AG04449 (cell line): Measurements from ENCODE around the gene ATP4B.
A peak's percentile ranks its signal among the peaks of the same experiment; 100 is the strongest.
"Not testable (repeated sequence)": the region's sequence is repeated elsewhere in the genome, so short reads cannot be mapped to it uniquely, and the experiment has no call there.

Experiments used
- CTCF ChIA-PET: fragments of 350-600 bp; formaldehyde crosslinking; extraction: SDS; loops from one replicate; lab custom pipeline; 2021; ENCODE audit warnings: antibody characterized with exemption; lab: Yijun Ruan, JAX
- POLR2A ChIA-PET: fragments of 400-600, 350-600 bp; formaldehyde crosslinking; extraction: SDS; loops from one replicate; lab custom pipeline; 2020; ENCODE audit warnings: antibody characterized with exemption, inconsistent platforms; lab: Yijun Ruan, JAX
- DNase-seq: peaks from one replicate; pipeline ENCODE4 v3.0.0-alpha.2; 2010; ENCODE audit warnings: low read depth, low spot score
- H3K4me3 ChIP-seq: 2 replicates; pipeline ENCODE4 v1.5.1; 2011; ENCODE audit warnings: low read depth, mild to moderate bottlenecking, control low read depth, low read length
- TF ChIP-seq, protein P1 (sequence below): IDR thresholded peaks from one replicate; pipeline ENCODE4 v1.5.1; 2011; ENCODE audit warnings: mild to moderate bottlenecking, moderate library complexity, low read length, control low read depth, inconsistent platforms; ENCODE audit not compliant: insufficient read depth; ENCODE audit errors: missing control alignments

The ATP4B gene

DNA sequence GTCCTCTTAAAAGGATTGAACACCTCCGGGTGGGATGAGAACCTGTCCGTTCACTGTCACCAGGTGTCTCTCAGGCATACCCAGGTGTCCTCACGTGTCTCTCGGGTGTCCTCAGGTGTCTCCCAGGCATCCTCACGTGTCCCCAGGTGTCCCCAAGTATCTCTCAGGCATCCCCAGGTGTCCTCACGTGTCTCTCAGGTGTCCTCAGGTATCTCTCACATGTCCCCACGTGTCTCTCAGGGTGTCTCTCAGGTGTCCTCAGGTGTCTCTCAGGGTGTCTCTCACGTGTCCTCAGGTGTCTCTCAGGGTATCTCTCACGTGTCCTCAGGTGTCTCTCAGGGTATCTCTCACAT lies 33.8 kb downstream of the ATP4B start:
- ChIA-PET CTCF (no interaction called here), POLR2A (no interaction called here)
- no peak overlapping the region for H3K4me3 ChIP-seq
- no peak for DNase-seq
- TF ChIP-seq, protein P1, sequence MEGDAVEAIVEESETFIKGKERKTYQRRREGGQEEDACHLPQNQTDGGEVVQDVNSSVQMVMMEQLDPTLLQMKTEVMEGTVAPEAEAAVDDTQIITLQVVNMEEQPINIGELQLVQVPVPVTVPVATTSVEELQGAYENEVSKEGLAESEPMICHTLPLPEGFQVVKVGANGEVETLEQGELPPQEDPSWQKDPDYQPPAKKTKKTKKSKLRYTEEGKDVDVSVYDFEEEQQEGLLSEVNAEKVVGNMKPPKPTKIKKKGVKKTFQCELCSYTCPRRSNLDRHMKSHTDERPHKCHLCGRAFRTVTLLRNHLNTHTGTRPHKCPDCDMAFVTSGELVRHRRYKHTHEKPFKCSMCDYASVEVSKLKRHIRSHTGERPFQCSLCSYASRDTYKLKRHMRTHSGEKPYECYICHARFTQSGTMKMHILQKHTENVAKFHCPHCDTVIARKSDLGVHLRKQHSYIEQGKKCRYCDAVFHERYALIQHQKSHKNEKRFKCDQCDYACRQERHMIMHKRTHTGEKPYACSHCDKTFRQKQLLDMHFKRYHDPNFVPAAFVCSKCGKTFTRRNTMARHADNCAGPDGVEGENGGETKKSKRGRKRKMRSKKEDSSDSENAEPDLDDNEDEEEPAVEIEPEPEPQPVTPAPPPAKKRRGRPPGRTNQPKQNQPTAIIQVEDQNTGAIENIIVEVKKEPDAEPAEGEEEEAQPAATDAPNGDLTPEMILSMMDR: no peak

DNA sequence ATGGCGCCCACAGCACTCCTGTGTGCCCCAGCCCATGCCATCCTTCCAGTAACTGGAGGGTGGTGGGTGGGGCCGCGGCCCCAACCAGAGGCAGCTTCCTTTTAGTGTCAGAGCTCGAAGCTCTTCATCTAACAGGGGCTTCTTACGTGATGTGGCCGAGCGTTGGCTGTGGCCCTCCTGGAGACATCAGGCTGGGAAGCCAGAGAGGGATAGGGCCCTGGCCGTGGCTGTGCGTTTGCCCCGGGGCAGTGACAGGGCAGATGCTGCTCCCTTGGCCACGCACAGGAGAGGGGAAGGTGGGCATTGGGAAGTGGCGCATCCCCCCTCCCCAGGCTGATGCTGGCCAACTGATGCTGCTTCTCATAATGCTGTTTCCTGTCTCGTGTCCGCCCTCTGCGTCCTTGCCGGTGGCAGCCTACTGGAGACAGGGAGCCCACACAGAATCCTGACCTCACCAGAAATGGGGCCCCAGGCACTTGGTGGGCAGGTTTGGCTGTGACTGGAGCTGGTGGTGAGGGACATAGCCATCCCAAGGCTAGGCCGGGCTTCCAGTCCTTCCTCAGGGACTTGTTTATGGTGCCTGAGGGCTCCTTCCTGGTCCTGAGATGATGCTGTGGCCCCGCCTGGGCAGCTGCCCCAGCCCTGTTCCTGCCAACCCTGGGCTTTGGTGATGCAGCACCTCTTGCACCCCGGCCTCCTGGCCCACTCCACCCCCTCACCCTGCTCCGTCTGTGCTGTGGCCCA lies 34.3 kb downstream of the ATP4B start:
- TF ChIP-seq, protein P1: no peak
- no peak for DNase-seq
- H3K4me3 ChIP-seq: no peak overlapping the region
- POLR2A ChIA-PET: no interaction called here
- CTCF ChIA-PET: no interaction called here

DNA sequence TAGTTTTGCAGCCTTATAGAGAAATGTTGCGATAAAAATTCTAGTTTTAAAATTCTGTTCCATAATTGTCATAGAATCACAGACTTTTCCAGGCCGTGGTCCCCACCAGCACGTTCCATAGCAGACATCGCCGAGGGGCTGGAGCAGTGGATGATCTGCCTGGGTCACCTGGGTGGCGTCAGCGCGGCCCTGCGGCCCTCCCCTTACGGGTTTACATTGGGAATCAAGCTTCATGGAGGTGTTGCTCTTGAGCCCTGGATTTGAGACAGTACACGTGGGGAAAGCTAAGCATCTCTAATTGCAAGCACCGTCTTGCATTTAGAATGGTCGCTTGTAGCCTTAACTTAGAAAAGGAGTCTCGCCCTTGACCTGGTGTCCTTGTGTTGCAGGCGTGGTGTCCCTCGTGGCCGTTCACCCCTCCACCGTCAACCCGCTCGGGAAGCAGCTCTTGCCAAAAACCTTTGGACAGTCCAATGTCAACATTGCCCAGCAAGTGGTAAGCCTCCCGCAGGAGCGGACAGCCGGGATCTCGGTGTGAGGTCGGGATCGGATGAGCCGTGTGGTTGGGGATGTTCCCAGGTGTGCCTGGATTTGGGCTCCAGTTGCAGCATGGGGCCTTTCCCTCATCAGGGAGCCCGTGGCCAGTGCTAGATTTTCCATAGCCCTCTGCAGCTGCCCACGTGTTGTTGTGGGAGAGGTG lies 35.1 kb downstream of the ATP4B start:
- DNase-seq: no peak
- ChIA-PET CTCF (no interaction called here), POLR2A (no interaction called here)
- TF ChIP-seq, protein P1: no peak
- no peak overlapping the region for H3K4me3 ChIP-seq

DNA sequence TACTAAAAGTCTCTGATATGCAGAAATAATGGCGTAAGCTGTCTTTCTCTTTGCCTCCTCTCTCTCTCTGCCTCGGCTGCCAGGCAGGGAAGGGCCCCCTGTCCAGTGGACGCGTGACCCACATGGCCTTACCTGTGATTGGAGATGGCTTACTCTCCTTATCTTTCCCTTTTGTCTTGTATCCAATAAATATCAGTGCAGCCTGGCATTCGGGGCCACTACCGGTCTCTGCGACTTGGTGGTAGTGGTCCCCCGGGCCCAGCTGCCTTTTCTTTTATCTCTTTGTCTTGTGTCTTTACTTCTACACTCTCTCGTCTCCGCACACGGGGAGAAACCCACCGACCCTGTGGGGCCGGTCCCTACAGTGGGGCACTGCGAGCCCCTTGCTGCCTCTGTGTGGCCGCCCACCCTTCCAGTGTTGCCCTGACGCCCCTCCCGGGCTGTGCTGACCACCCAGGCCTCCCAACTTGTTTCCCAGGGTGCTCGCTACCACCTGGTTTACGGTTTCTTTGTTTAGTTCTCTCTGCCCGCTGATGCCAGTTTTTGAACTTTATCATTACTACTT lies 35.9 kb downstream of the ATP4B start:
- CTCF ChIA-PET: interaction anchor here (1.1 kb wide), 1 partner anchor 10 kb away, joined by 3 read pairs; no protein-coding TSS in a partner anchor
- DNase-seq, H3K4me3 ChIP-seq, POLR2A ChIA-PET: not testable (repeated sequence)

DNA sequence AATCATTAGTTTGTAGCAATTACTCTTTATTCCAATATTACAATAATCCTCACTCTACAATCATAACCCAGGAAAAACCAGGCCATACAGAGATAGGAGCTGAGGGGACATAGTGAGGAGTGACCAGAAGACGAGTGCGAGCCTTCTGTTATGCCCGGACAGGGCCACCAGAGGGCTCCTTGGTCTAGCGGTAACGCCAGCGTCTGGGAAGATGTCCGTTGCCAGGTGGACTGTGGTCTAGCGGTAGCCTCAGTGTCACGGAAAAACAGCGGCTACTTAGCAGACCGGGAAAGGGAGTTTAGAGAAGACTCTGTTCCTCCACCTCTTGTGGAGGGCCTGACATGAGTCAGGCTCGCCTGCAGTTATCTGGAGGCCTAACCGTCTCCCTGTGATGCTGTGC lies 36.5 kb downstream of the ATP4B start:
- POLR2A ChIA-PET, DNase-seq, H3K4me3 ChIP-seq: not testable (repeated sequence)
- TF ChIP-seq, protein P1: peak; percentile 32
- CTCF ChIA-PET: interaction anchor here (1.1 kb wide), 1 partner anchor 9 kb away, joined by 3 read pairs; no protein-coding TSS in a partner anchor

DNA sequence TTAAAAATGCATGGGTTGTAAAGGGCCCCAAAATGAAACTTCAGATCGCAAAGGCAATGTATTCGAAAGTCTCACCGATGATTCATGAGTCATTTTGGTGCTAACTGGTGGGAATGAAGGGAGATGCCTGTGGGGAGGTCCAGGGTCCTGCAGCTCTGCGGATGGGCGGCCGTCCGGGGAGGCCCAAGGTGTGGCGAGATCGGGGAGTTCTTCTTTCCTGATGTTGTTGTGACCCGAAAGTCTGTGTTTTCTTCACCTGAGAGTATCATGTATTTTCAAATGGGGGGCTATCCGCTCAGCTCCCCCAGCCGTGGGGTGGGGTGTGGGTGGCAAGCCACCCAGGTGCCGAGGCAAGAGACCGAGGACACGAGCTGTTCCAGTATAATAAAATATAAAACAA lies 37.0 kb downstream of the ATP4B start:
- ChIA-PET CTCF (interaction anchor here (1.1 kb wide), 1 partner anchor 9 kb away, joined by 3 read pairs; no protein-coding TSS in a partner anchor), POLR2A (no interaction called here)
- DNase-seq: no peak
- no peak overlapping the region for H3K4me3 ChIP-seq
- TF ChIP-seq, protein P1: no peak
